Suprapubic skin (tissue), 4 donors: Measurements from ENCODE around the gene NEK4. TPM values are rescaled to one million over a fixed set of nuclear protein-coding genes. Genes with fewer than 3 reads are reported as not detected.
"Not testable (repeated sequence)": the region's sequence is repeated elsewhere in the genome, so short reads cannot be mapped to it uniquely, and the experiment has no call there.

Source experiments
- DNase-seq, 2 donors: peaks; one replicate each; pipeline ENCODE4 v3.0.0-alpha.2; 2019; ENCODE audit warnings: low spot score in 2 of 2
- H3K27ac ChIP-seq: fragments of 200-600 bp; sonication (generic); one replicate; pipeline ENCODE4 v1.5.1; 2019
- H3K27me3 ChIP-seq: fragments of 200-600 bp; sonication (generic); one replicate; pipeline ENCODE4 v1.5.1; 2019
- H3K36me3 ChIP-seq: fragments of 200-600 bp; sonication (generic); one replicate; pipeline ENCODE4 v1.5.1; 2019
- H3K4me1 ChIP-seq: fragments of 200-600 bp; sonication (generic); one replicate; pipeline ENCODE4 v1.5.1; 2019
- H3K4me3 ChIP-seq: fragments of 200-600 bp; sonication (generic); one replicate; pipeline ENCODE4 v1.5.1; 2019; ENCODE audit warnings: mild to moderate bottlenecking
- H3K9me3 ChIP-seq: fragments of 200-600 bp; sonication (generic); one replicate; pipeline ENCODE4 v1.5.1; 2019
- EP300 ChIP-seq: sonication (generic); formaldehyde crosslinking; IDR thresholded peaks from one replicate; pipeline ENCODE4 v1.6.1; 2017; ENCODE audit warnings: antibody characterized with exemption
- POLR2A ChIP-seq, 2 donors: fragments of 450-650 bp; IDR thresholded peaks; one replicate each; pipeline ENCODE4 v1.6.1; 2017; ENCODE audit warnings: antibody characterized with exemption in 2 of 2, mild to moderate bottlenecking in 2 of 2, moderate library complexity in 2 of 2
- POLR2AphosphoS5 ChIP-seq, 3 donors: sonication (generic); formaldehyde crosslinking; IDR thresholded peaks; one replicate each; pipeline ENCODE4 v1.6.1; 2017; ENCODE audit warnings: antibody characterized with exemption in 3 of 3
- WGBS: methylation state at CpG from one replicate; pipeline ENCODE4 v1.1.5; 2018; 5-methylcytosine and 5-hydroxymethylcytosine counted together
- total RNA-seq, 4 donors: library from RNA; depleted of rRNA; stranded (reverse); fragments of >200 nt; gene quantifications; one replicate each; pipeline ENCODE4 v1.1.0, GENCODE V29; 2016
- TF ChIP-seq, protein P1 (sequence below), 2 donors: fragments of 200-600 bp in 1 of 2; fragments of 450-650 bp in 1 of 2; sonication (generic) in 1 of 2; IDR thresholded peaks; one replicate each; pipeline ENCODE4 v1.5.1; 2016 to 2019; ENCODE audit warnings: antibody characterized with exemption in 2 of 2, mild to moderate bottlenecking in 1 of 2, moderate library complexity in 1 of 2

NEK4 gene
- total RNA-seq, 4 donors from 2014 or later: 12.3 to 20.6 (median 15.5) TPM

DNA sequence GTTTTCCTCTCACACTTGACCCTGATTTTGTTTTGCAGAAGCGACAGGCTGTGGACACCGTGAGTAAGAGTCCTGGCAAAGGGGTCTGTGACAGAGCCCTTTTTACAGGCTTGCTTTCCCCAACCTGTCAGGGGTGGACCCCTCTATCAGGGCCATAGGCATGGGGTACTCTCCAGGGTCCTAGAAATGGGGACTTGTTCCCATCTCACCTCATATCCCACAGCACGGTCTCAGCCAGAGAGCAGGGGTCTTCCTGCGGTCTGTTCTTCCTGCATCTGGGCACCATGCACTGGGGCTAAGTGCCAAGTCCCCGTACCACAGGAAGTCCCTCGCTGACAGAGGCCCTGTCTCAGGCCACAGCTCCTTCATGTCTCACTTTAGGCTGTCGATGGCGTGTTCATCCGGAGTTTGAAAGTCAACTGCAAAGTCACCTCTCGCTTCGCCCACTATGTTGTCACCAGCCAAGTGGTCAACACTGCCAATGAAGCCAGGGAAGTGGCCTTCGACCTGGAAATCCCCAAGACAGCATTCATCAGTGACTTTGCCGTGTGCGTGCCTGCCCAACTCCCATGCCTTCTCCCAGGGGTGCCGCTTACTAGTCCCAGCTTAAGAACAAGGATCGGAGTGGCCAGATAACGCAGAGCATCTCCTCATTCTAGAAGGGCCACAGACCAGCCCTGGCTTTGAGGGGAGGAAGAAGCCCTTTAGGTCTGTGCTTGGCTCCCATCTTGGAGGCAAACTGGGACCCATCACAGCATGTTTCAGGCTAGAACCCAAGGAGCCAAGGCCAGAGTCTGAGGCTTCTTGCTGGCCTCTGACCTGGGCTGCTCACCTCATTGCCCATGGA, 7.4 kb upstream of the NEK4 start:
- Histone ChIP-seq H3K4me1 (no peaks in the 10 kb centered on the region), H3K27me3 (peaks cover 3% of the 10 kb centered on the region), H3K4me3 (no peak overlapping the region), H3K9me3 (no peaks in the 10 kb centered on the region), H3K36me3 (no peaks in the 10 kb centered on the region), H3K27ac (no peak overlapping the region)
- no peak for DNase-seq
- TF ChIP-seq EP300: no peak
- TF ChIP-seq POLR2AphosphoS5 (IDR thresholded peaks at IDR 0.05): no peak
- TF ChIP-seq, protein P1, sequence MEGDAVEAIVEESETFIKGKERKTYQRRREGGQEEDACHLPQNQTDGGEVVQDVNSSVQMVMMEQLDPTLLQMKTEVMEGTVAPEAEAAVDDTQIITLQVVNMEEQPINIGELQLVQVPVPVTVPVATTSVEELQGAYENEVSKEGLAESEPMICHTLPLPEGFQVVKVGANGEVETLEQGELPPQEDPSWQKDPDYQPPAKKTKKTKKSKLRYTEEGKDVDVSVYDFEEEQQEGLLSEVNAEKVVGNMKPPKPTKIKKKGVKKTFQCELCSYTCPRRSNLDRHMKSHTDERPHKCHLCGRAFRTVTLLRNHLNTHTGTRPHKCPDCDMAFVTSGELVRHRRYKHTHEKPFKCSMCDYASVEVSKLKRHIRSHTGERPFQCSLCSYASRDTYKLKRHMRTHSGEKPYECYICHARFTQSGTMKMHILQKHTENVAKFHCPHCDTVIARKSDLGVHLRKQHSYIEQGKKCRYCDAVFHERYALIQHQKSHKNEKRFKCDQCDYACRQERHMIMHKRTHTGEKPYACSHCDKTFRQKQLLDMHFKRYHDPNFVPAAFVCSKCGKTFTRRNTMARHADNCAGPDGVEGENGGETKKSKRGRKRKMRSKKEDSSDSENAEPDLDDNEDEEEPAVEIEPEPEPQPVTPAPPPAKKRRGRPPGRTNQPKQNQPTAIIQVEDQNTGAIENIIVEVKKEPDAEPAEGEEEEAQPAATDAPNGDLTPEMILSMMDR (IDR thresholded peaks at IDR 0.05): no peak
- TF ChIP-seq POLR2A (IDR thresholded peaks at IDR 0.05): no peak
- WGBS: 79% methylated on average over 16 of the region's 17 CpGs

DNA sequence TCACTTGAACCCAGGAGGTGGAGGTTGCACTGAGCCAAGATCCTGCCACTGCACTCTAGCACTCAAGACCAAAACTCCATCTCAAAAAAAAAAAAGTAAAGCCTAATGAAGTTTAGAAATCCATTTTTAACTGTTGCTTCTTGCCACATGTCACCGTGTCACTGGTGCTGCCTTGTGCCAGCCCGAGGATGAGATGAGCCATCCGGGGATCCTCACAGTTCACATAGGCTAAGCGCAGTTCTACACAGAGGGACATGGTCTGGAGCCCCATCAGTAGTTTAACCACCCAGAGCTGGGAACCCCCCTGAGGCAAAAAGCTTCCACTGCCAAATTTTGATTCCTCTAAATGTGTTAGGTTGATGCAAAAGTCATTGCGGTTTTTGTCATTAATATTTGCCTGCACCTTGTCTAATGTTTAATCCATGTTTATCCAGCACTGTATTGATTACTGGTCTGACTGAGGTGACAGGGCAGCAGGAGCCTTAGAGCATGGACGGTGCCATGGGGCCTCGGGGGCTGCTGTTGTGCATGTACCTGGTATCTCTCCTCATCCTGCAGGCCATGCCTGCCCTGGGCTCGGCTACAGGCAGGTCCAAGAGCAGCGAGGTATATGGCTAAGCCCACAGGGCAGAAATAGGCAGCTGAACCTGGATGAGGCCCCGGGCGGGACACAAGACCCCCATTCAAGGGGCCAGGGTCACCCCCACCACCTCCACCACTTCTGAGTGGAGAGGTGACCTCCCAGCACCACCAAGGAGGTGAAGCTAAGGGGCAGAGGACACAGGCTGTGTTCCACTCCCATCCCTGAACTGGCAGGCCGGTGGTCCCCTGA, 6.6 kb upstream of the NEK4 start, which contains the start of gene ITIH1:
Gene ITIH1, plus strand, starts transcription at position 473 of the 832 bp plus-strand sequence. Its CDS starts 17 bp downstream, at position 490.
- 94% methylated on average over 8 of the region's 12 CpGs for WGBS
- no peak within 1 kb of the TSS for H3K4me3 ChIP-seq
- H3K4me1 ChIP-seq: no peaks in the 10 kb centered on the region
- H3K27me3 ChIP-seq: peaks cover under 1% of the 10 kb centered on the region
- no peak for DNase-seq
- H3K9me3 ChIP-seq: no peaks in the 10 kb centered on the region
- TF ChIP-seq, protein P1 (IDR thresholded peaks at IDR 0.05): no peak
- H3K36me3 ChIP-seq: no peaks in the 10 kb centered on the region
- no peak within 1 kb of the TSS for H3K27ac ChIP-seq

DNA sequence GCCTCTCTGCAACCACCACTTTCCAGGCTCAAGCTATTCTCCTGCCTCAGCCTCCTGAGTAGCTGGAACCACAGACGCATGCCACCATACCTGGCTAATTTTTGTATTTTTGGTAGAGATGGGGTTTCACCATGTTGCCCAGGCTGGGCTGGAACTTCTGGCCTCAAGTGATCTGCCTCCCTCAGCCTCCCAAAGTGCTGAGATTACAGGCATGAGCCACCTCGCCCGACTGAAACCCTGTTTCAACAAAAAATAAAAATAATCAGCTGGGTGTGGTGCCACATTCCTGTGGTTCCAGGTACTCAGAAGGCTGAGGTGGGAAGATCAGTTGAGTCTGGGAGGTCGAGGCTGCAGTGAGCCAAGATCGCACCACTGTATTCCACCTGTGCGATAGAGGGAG, 5.7 kb upstream of the NEK4 start:
- 73% methylated on average over 6 of the region's 6 CpGs for WGBS
- H3K27me3 ChIP-seq, H3K36me3 ChIP-seq, H3K9me3 ChIP-seq, DNase-seq, H3K4me1 ChIP-seq, H3K27ac ChIP-seq, H3K4me3 ChIP-seq: not testable (repeated sequence)

DNA sequence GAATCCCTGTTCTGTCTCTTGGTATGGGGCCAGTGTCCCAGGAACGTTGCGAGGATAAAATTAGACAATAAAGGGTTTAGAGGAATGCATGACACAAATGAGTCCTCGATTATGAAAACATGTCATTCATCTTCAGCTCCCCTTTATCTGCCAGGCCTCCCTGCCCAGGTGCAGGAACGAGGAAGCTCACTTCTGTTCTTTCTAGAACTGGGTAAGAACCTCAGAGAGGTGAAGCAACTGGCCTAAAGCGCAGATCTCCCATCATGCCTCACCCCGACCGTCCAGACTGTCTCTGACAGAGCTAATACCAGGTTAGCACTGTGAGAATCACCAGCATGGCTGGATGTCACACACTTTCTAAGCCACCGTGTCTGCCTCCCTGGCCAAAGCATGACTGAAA, 5.1 kb upstream of the NEK4 start:
- no peaks in the 10 kb centered on the region for H3K36me3 ChIP-seq
- 63% methylated on average over 8 of the region's 8 CpGs for WGBS
- no peak overlapping the region for H3K27ac ChIP-seq
- TF ChIP-seq POLR2AphosphoS5 (IDR thresholded peaks at IDR 0.05) (no peak), POLR2A (IDR thresholded peaks at IDR 0.05) (no peak), EP300 (no peak)
- TF ChIP-seq, protein P1 (IDR thresholded peaks at IDR 0.05): no peak
- H3K4me1 ChIP-seq: peaks cover 3% of the 10 kb centered on the region
- no peak for DNase-seq
- H3K9me3 ChIP-seq: no peaks in the 10 kb centered on the region
- no peak overlapping the region for H3K4me3 ChIP-seq
- H3K27me3 ChIP-seq: no peaks in the 10 kb centered on the region

DNA sequence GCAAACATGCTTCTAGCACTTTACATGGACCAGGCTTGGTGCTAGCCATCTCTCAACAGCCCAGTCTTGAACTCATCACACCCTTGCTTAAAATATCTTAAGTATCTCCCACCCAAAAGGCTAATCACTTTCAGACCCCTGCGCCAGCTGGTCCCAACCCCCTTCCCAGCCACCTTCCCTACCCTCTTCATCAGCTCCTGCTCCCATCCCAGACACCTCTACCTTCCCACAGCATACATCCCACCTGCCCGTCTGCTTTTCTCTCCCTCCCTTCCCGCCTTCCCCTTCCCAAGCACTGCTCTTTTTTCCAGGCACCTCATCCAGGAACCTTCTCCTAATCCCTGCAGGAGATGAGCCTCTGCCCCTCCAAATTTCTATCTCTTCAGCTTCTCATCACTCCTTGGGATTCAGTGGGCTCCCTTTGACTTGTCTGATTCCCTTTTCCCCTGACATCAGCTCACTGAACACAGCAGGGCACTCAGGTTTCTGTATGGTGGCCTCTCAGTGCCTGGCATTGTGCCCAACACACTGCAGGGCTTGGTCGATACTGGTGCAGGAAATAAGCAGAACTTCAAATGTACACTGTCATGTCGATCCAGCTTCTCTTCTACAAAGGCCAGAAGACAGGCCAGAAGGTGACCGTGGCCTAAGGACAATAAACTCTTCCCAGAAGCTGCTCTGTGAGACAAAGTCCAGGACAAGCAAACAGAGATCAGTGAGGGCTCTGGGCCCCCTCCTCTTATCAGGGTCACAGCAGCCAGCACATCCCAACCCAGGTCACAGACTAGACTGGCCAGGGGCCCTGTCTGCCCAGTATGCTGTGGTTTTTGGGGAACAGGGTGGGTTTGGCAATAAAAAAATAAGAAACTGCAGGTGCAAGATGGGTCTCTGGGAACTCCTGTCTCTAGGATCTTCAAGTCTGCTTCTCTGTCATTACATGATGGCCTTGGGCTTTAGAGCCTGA, 4.4 kb upstream of the NEK4 start:
- DNase-seq: no peak
- Histone ChIP-seq H3K4me3 (no peak overlapping the region), H3K27ac (no peak overlapping the region), H3K36me3 (no peaks in the 10 kb centered on the region), H3K9me3 (no peaks in the 10 kb centered on the region), H3K4me1 (peaks cover 4% of the 10 kb centered on the region), H3K27me3 (no peaks in the 10 kb centered on the region)
- 55% methylated on average over 6 of the region's 6 CpGs for WGBS
- no peak for TF ChIP-seq POLR2AphosphoS5 (IDR thresholded peaks at IDR 0.05)
- no peak for TF ChIP-seq EP300
- no peak for TF ChIP-seq POLR2A (IDR thresholded peaks at IDR 0.05)
- TF ChIP-seq, protein P1 (IDR thresholded peaks at IDR 0.05): no peak
